Epithelial cell of esophagus (primary cell): ENCODE results near the gene SERTAD2.
A peak's percentile ranks its signal among the peaks of the same experiment; 100 is the strongest.

Experiments used
- DNase-seq: peaks from one replicate; pipeline ENCODE4 v3.0.0; 2010; ENCODE audit warnings: low read depth
- H3K4me3 ChIP-seq: 2 replicates; pipeline ENCODE4 v1.5.1; 2011; ENCODE audit warnings: mild to moderate bottlenecking, low read length, control low read depth
- TF ChIP-seq, protein P1 (sequence below): IDR thresholded peaks from 2 replicates; pipeline ENCODE4 v1.5.1; 2011; ENCODE audit warnings: low read depth, mild to moderate bottlenecking, low read length, control low read depth, inconsistent platforms; ENCODE audit not compliant: insufficient read depth; ENCODE audit errors: missing control alignments

Gene SERTAD2

DNA sequence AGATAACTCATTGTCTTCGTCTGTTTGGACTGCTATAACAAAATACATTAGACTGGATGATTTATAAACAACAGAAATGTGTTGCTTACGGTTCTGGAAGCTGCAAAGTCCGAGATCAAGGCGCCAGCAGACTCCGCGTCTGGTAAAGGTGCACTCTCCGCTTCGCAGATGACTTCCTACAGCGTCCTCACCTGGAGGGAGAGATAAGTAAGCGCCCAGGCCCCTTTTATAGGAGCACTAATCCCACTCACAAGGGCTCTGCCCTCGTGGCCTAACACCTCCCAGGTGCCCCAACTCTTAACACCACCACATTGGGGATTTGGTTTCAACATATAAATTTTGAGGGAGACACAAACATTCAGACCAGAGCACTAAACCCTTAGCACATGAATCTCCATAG, 51.3 kb downstream of the SERTAD2 start:
- TF ChIP-seq, protein P1, sequence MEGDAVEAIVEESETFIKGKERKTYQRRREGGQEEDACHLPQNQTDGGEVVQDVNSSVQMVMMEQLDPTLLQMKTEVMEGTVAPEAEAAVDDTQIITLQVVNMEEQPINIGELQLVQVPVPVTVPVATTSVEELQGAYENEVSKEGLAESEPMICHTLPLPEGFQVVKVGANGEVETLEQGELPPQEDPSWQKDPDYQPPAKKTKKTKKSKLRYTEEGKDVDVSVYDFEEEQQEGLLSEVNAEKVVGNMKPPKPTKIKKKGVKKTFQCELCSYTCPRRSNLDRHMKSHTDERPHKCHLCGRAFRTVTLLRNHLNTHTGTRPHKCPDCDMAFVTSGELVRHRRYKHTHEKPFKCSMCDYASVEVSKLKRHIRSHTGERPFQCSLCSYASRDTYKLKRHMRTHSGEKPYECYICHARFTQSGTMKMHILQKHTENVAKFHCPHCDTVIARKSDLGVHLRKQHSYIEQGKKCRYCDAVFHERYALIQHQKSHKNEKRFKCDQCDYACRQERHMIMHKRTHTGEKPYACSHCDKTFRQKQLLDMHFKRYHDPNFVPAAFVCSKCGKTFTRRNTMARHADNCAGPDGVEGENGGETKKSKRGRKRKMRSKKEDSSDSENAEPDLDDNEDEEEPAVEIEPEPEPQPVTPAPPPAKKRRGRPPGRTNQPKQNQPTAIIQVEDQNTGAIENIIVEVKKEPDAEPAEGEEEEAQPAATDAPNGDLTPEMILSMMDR: no peak
- H3K4me3 ChIP-seq: no peak overlapping the region
- DNase-seq: no peak

DNA sequence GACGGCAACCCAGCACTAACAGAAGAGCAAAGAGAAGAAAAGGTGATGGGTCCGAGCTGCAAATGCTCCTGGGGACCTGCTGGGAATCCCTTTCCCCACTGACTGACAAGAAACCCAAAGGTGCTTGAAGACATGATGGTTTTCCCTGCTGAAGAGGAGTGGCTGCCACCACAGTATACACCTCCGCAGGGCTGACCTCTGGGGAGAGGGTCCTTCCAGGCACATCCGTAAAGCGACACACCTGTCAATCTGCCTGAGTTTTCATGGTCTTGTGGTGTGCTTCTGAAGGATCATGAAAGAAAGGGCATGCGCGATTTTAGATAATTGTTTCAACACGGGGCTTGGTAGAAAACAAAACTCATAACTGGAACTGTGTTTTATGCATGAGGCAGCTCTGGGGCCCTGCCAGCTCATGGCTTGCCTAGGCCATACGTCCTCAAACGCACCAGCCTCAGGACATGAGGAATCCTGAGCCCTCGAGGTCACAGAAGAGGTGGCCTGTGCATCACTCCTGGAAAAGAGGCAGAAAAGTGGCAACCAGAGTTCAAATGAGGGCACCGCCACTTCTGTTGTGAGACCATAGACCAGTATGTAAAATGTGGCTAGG, 51.8 kb downstream of the SERTAD2 start:
- TF ChIP-seq, protein P1: no peak
- H3K4me3 ChIP-seq: no peak overlapping the region
- no peak for DNase-seq

DNA sequence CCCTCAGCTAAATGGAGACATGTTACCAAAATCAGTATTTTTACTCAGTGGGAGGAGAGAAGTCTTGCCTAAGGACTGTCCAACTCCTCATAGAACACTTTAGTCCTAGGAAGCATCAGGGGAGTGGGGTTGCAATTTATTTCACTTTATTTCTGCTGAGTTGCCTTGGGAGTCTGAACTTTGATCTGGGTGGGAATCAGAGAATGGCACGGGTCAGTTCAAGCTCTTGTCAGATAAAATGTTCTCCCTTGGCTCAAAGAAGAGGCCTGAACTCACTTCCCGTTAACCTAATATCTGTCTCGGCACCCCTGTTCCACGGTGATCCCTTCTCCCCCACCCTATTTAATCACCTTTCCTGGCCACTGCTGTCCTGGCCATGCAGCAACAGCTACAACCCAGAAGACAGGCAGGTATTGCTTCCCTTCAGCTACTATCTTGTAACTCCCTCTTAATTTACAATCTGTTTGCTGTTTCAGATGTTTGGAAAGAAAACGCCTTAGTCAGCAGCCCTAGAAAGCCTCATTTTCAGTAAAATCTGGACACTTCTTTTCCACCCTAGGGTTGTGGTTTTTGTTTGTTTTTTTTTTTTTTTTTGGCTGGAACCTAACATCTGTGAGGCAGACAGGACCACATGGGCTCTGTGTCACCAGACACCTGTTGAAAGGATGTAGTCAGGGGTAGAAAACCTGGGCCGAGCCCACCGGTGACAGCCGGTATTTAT, 52.5 kb downstream of the SERTAD2 start:
- no peak overlapping the region for H3K4me3 ChIP-seq
- DNase-seq: no peak
- TF ChIP-seq, protein P1: no peak

DNA sequence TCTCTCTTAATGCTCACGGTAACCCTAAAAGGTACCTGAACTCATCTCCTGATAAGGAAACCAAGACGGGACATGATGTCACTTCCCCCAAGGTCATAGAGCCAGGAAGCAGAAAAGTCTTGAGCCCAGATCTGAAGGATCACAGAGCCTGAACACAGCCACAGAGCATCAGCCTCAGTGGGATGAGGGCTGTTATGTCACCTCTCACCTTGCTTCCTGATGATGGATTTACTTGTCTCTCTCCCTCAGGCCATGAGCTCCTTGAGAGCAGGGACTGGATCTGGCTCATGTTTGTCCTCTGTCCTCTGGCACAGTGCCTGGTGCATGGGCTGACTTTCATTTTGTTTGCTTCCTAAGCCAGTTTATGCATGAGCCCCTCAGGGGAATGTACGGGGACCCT, 54.2 kb downstream of the SERTAD2 start:
- no peak for DNase-seq
- TF ChIP-seq, protein P1: no peak

DNA sequence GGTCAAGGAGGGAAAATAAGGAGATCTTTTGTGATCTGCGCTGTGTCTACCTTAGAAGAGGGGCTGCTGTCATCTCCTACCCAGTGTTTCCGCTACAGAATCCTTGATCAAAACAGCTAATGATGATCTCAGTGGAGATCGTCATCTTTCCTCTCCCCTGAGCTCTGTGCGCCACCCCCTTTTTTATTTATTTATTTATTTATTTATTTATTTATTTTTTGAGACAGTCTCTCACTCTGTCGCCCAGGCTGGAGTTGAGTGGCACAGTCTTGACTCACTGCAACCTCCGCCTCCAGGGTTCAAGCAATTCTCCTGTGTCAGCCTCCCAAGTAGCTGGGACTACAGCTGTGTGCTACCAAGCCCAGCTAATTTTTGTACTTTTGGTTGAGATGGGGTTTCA, 55.5 kb downstream of the SERTAD2 start:
- H3K4me3 ChIP-seq: no peak overlapping the region
- DNase-seq: no peak
- TF ChIP-seq, protein P1: no peak

More for the DNA sequence above, 54.2 kb downstream of the SERTAD2 start:
- no peak overlapping the region for H3K4me3 ChIP-seq

DNA sequence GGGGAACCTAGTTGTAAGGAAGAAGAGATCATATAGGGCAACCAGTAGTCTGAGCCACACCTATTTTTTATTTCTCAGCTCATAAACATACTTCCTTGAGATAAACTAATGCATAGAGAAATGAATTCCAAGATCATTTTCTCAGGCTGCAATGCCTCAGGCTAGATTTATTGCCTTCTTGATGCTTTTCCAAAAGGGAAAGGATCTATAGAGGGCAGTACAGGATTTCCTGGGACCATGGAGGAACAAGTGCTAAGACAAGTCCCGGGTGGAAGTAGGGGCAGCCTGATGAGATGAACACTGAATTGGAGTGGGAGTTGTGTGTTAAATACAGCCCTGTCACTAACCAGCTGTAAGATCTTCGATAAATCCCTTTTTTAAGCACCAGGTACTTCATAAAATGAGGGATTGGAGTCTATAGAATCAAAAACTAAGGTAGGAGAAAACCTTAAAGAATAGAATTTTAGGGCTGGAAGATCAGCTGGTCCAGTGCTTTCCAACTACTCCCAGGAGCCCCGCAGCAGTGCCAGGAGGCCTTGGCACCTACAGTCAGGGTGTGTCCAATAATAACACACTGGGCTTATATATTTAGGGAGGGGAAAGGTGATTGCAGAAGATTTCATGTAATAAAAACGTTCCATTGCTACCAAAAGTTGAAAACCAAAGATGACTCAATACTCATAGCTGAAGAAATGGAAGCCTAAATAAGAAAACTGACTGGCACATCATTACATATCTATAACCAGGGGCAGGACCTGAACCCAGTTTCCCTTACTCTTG, 58.1 kb downstream of the SERTAD2 start:
- TF ChIP-seq, protein P1: peak; percentile 37
- H3K4me3 ChIP-seq: no peak overlapping the region
- peak; percentile 40 for DNase-seq
